Right ventricle myocardium superior (tissue), 1 donor: ENCODE data around the gene THOP1. TPM values are rescaled to one million over a fixed set of nuclear protein-coding genes. Genes with fewer than 3 reads are reported as not detected.
"Not testable (repeated sequence)": the region's sequence is repeated elsewhere in the genome, so short reads cannot be mapped to it uniquely, and the experiment has no call there.

Experiments used
- ATAC-seq: fragments of 200-7000 bp; cut with Tn5 transposase; one replicate; pipeline ENCODE4 v1.9.1; 2020; ENCODE audit warnings: mild to moderate bottlenecking; ENCODE audit not compliant: poor library complexity
- DNase-seq: peaks from one replicate; pipeline ENCODE4 v3.0.0-alpha.2; 2020
- intact Hi-C: fragments of 100-400 bp; cut with DNase I; formaldehyde crosslinking; loops from one replicate; pipeline ENCODE4 v1.11.2; 2022
- total RNA-seq: library from RNA; stranded (reverse); fragmentation: NEBNext Ultra II Directional; extraction: Animal tissue kit (Norgen Biotek cat#: 25700); gene quantifications from one replicate; pipeline ENCODE4 v1.2.1, GENCODE V29; 2021
- donor health status: DM: no; HTN: yes; CAD: no; lungs with severe emphysema.

Gene THOP1
- total RNA-seq, 1 donor from 2014 or later: 52.6 TPM

- ATAC-seq: no peak
- intact Hi-C loops: no loop called here
Measured at GRCh38 chr19:2811221-2811722, 26.0 kb downstream of the THOP1 start.

GRCh38 chr19:2811735-2812413, 26.6 kb downstream of the THOP1 start:
- intact Hi-C loops: no loop called here
- no peak for DNase-seq
- no peak for ATAC-seq

More at GRCh38 chr19:2811221-2811722, 26.0 kb downstream of the THOP1 start:
- DNase-seq: no peak

DNA sequence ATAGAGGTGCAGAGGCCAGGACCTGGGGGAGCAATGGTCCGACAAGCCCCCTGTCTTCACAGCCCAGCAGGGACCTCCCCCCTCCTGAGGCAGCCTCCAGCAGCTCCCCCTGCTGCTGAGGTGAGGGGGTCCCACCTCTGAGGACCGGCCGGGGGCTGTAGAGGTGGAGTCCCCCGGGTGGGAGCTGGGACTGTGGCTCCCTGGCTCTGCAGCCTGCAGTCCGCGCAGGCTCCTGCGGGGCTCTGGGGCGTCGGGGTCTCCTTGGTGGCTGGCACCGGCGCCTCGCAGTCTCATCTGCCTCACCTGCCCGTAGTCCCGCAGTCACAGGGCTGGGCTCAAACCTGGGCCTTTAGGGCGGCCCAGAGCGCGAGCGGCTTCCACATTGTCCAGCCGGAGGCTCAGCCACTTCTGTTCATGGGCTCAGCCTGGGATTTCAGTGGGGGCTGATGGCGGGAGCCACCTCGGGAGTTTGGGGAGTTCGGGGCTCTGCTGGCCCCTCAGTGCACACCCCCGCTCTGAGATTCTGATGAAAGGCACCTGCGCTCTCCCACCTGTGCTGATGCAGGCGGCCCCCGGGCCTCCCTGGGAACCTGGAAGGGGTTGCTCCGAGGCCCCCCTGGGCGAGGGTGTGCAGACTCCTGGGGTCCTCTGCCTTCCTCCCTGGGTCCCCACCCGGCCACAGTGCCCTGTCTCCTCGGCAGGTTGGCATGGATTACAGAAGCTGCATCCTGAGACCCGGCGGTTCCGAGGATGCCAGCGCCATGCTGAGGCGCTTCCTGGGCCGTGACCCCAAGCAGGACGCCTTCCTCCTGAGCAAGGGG, 27.3 kb downstream of the THOP1 start:
- intact Hi-C loops: no loop called here
- no peak for ATAC-seq

DNA sequence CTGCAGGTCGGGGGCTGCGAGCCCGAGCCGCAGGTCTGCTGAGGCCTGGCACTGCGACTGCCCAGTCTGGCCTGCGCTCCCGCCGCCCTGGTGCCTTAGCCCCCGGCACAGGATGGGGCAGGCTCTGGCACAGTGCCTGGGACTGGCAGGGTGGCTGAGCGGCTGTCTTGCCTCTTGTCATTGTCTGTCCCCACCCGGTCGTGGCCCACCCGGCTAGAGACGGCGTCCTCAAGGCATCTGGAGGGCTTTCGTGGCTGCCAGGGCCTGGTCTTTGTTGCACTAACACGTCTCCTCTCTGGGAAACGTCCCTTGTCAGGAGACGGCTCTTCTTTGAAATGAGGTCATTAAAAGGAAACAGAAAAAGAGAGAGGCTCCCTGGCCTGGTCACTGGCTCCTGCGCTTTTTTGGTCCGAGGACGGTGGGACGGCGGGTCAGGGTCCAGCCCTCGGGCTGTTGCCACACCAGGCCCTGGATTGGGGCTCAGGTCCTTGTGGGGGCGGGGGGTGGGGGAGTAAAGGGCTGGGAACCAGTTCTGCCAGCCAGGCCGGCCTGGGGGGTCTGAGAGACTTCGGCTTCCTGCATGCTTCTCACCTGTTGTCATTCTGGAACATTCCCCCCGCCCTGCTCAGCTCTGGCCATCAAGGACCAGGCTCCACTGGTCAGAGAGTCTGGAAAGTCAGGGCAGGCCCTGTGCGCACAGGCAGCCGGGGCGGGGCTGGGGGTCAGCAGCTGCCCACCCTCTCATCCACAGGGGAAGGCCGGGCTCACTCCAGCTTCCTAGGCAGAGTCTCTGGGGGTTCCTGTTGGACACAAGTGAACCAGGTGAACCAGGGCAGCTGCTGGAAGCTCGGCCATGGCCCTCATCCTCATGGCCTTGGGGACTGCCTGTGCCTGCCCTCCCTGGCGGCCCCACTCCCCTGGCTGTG, 28.2 kb downstream of the THOP1 start:
- ATAC-seq (no peak), DNase-seq (no peak)
- intact Hi-C loops: no loop called here

More for the DNA sequence above, 27.3 kb downstream of the THOP1 start:
- no peak for DNase-seq

GRCh38 chr19:2814426-2814825, 29.1 kb downstream of the THOP1 start:
- intact Hi-C loops: no loop called here
- ATAC-seq (no peak), DNase-seq (no peak)

DNA sequence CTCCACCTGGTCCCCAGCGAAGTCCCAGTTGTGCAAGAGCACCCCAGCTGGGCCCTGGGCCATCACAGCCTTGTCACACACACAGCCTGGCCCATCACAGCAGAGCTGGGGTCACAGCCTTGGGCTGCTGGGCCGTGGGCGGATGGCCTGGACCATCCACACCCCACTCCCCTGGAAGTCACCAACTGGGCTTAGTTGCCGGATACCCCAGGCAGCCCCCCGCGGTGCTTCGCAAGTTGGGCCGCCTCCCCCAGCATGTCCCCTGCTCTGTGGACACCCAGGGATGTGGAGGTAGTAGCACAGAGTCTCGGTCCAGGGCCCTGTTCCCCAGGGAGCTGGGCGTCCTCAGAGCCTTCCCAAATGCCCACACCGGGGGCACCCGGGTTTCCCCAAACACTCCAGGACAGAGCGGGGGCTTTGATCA, 29.9 kb downstream of the THOP1 start:
- no peak for ATAC-seq
- DNase-seq: no peak
- intact Hi-C loops: no loop called here

DNA sequence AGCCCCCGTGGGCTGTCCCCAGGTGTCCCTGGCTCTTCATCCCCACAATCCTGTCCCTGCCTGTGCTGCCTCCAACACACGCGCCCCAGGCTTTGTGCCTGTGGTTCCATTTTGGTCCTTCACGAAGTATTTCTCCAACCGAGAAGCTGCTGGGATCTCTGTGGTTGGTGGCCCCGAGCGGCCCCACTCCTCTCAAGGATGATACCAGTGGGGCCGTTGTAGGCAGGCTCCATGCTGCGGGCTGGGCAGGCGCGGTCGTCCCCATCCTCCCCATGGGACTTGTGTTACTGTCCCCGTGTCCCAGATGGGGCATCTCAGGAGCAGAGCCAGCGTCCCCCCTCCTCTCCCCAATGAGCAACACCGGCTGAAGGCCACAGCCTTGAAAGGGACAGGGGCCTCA, 30.6 kb downstream of the THOP1 start:
- DNase-seq (no peak), ATAC-seq (no peak)
- intact Hi-C loops: no loop called here

GRCh38 chr19:2816641-2817040, 31.3 kb downstream of the THOP1 start:
- intact Hi-C loops: no loop called here
- DNase-seq (no peak), ATAC-seq (no peak)

DNA sequence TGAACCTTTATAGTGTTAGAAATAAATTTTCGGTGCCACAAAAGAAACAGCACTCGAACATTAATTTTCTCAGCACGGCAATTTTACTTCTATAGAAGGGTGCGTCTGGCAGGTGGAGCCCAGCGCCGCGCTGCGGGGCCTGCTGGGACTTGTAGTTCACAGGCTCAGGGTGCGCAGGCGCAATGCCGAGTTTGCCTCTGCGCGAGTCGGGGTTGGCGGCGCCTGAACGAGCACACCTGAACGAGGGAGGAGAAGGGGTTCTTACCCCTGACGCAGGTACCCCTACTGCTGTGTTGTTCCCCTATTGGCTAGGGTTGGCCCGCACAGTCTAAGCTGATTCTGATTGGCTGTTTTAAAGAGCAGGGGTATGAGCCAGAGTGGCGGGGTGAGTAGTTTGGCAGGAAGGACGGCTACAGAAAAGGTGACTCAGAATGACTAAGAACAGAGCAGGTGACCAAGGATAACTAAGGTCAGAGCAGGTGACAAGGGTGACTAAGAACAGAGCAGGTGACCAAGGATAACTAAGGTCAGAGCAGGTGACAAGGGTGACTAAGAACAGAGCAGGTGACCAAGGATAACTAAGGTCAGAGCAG, 32.0 kb downstream of the THOP1 start:
- ATAC-seq, DNase-seq, intact Hi-C loops: not testable (repeated sequence)

GRCh38 chr19:2819540-2820111, 34.3 kb downstream of the THOP1 start, which contains the start of gene ZNF554:
TSS of gene ZNF554 (plus strand) at chr19:2819868. CDS start at chr19:2820072, 204 bp downstream.
- intact Hi-C loops: no loop called here
- ATAC-seq: peak; percentile 99
- peak; percentile 99 for DNase-seq

GRCh38 chr19:2820112-2820702, 34.9 kb downstream of the THOP1 start:
- no peak for ATAC-seq
- intact Hi-C loops: no loop called here

GRCh38 chr19:2822846-2823245, 37.5 kb downstream of the THOP1 start:
- intact Hi-C loops: no loop called here
- ATAC-seq: no peak
- DNase-seq: no peak

More at GRCh38 chr19:2820112-2820702, 34.9 kb downstream of the THOP1 start:
- no peak for DNase-seq

DNA sequence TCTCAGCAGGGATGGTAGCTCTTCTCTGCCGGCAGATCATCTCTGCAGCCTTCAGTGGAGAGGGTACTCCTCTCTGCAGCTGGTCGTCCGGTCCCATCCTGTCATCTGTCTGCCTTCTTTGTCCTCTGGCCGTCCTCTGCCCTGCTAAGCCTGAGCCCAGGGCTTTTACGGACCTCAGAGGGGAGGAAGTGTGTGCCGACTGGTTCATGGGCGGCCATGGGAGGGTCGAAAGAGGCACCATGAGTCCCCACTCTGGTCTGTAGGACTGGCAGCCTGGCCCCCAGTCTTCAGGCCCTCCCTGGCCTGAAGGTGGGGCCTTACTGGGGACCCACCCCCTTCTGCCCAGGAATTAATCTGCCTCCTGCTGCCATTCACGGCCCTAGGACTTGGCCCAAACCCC, 38.3 kb downstream of the THOP1 start:
- DNase-seq (no peak), ATAC-seq (no peak)
- intact Hi-C loops: no loop called here

- intact Hi-C loops: no loop called here
- ATAC-seq (no peak), DNase-seq (no peak)
Measured at GRCh38 chr19:2824129-2824528, 38.8 kb downstream of the THOP1 start.

DNA sequence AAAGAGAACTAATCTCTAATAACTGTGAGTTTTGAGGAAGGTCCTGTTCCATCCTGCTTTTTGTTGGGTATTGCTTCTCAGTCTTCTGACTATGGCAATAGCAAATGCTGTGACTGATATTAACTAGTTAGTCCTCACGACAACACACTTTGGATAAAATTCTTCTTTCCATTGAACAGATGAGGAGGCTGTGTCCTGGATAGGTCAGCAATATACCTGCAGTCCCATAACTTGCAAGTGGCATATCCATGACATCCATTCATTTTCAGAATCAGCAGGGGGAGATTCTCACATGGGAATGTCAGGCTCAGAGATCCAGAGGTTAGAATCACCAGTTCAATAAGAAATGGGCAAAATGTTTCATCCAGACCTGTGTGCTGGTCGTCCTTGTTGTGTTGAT, 41.7 kb downstream of the THOP1 start:
- DNase-seq: no peak
- intact Hi-C loops: no loop called here
- no peak for ATAC-seq

GRCh38 chr19:2827840-2828489, 42.7 kb downstream of the THOP1 start:
- ATAC-seq (no peak), DNase-seq (no peak)
- intact Hi-C loops: no loop called here

- DNase-seq (no peak), ATAC-seq (no peak)
- intact Hi-C loops: no loop called here
Measured at GRCh38 chr19:2834294-2834871, 49.1 kb downstream of the THOP1 start.
